SK-N-DZ (cell line): ENCODE data around the gene ABLIM1.

ENCODE experiments used
- DNase-seq: peaks from one replicate; pipeline ENCODE4 v3.0.0-alpha.2; 2015; ENCODE audit warnings: low spot score

The ABLIM1 gene

GRCh38 chr10:114412907-114413797 lies 244.9 kb downstream of the ABLIM1 start:
- no peak for DNase-seq

GRCh38 chr10:114408968-114409444 lies 249.1 kb downstream of the ABLIM1 start:
- no peak for DNase-seq

DNA sequence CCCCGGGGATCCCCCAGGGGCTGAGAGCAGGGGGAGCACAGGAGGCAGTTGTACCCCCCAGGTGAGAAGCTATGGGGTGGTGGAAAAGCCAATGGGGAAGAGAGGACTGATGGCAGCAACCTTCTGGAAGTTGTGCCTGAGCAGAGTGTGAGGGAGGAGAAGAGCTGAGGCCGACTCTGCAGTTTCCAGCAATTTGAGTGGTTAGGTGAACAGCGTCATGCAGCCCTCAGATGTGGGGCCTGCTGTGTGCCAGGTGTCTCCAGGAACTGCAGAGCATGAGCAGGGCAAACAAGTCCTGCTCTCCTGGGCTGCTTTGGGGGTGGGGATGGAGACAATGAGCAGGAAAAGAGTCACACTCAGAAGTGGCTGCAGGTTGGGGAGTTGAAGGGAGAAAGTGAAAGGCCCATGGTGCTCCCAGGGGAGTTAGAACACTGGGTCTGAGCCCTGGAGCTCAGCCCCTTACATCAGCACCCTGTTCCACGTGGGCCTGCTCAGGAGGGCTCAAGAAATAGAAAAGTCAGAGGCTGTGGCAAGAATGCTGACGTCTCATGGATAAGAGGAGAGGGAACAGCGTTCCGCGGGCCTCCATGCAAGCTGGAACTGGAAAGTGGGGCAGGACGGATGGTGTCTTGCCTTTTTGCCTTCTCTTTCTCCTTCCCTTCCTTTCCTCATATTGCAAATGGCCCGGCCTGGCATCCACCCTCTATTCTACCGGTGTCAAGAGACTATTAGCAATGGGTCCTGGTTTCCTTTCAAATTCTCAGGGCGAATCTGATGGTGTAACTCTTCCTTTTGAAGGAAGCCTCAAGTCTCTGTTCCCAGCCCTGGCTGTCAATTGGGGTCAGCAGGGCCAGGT lies 249.7 kb downstream of the ABLIM1 start:
- no peak for DNase-seq

GRCh38 chr10:114406455-114406854 lies 251.6 kb downstream of the ABLIM1 start:
- no peak for DNase-seq

- no peak for DNase-seq
These were observed 253.1 kb downstream of the ABLIM1 start for GRCh38 chr10:114405011-114405350.

DNA sequence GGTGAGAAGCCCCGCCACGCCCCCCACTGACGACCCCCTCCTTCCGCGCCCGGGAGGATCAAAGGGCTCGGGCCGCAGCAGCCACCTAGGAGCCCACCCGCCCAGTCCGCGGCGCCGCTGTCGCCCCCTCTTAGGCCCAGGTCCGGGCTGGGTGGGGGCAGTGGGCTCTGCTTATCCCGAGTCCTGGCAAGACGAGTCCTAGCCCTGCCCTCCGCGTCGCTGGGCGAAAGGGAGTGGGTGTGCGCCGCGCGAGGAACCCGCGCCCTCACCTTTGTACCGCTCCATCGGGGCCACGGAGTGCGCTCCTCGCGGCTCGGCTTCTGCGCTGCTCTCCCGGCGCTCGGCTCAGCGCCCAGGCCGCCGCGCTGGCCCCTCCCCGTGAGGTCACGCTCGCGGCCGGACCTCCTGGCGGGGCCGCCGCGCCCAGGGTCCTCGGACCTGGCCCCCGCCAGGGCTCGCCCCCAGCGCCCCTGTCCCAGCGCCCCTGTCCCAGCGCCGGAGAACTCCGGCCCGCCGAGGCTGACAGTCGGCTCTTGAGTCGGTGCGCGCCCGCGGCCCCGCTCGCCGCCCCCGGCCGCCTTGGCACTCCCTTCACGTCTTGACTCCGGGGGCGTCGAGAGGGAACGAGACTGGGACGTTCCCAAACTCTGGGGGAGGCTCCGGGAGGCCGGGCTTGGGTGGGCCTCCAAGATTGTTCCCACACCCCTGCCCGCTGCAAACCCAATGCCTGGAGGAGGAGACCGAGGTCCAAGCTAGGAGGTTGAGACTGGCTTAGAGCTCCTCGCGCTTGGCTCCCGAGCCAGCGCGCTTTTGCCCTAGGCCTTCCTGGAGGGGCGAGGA lies 253.7 kb downstream of the ABLIM1 start, which contains the start of gene AFAP1L2:
Gene AFAP1L2, minus strand, starts transcription at position 332 of the 840 bp plus-strand sequence. Its CDS starts 47 bp downstream, at position 285.
- no peak for DNase-seq

DNA sequence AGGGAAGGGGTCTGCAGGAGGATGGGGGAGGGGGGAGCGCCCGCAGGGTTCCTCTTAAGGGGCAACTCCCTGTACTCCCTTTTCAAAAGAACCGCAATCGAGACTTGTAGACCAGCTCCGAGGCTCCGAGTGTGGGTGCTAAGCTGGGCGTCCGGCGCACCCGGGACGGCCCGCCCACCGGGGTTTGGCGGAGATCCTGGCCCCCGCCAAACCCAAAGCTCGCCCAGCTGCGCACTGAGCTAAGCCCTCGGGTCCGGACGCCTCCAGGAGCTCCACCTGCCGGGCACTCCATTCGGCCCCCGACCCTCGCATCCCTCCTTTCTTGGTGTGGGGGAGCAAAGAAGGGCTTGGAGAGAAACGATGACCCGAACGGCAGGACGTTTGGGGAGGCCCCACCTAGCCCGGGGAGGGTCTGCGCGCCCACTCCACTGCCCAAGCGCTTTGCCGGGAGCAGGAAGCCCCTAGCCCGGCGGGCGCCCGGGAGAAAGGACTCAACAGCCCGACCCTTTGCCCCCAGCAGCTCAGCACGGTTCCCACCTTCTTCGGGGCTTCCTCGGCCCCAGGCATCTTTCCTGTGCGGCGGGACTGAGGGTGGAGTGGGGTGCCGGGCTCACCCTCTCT lies 254.4 kb downstream of the ABLIM1 start:
- no peak for DNase-seq

DNA sequence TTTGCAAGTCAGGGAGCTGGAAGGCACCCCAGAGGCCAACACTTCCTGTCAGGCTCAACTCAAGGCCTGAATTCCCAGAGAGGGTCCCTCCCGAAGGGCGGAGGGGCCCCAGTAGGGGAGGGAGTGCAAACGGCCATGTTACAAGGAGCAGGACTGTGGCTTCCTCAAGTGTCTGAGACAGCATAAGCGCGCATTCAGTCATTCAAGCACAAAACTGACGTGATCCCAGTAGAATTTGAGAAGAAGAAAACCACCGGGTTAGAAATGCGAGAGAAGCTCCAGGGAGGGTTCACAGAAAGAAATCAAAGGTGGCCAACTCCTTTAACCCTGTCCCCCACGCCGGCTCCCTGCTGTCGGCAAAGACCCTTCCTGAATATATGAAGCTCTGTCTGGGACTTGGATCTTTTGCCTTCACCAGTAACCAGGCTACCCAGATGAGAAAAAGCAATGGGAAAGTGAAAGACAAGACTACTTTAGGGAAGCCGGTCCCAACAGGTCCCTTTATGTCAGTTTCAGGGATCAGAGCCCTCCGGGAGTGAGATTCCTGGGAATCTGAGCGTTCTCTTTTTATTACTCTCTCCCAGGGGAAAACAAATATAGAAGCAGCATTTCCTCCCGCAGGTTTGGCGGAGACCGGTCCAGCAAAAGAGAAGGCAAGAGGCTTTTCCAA lies 255.1 kb downstream of the ABLIM1 start:
- DNase-seq, result no peak

DNA sequence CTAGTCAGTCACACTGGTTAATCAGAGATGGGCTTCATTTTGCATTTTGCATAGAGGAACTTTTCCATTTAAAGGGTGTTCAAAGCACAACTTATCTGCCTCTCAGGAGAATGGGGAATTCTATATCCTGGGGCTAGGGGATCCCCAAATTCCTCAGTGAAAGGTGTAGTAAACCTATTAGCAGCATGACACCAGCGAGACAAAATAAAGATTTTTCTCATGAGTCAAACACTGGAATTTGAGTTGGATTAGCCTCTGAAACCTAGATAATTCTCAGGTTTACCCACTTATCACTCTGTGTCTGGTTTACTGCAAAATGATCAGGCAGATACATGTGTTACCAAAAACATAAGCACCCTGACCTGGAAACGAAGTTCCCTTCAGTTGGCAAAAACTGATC lies 255.8 kb downstream of the ABLIM1 start:
- DNase-seq, result no peak

GRCh38 chr10:114401195-114401791 lies 256.8 kb downstream of the ABLIM1 start:
- DNase-seq, result no peak

DNA sequence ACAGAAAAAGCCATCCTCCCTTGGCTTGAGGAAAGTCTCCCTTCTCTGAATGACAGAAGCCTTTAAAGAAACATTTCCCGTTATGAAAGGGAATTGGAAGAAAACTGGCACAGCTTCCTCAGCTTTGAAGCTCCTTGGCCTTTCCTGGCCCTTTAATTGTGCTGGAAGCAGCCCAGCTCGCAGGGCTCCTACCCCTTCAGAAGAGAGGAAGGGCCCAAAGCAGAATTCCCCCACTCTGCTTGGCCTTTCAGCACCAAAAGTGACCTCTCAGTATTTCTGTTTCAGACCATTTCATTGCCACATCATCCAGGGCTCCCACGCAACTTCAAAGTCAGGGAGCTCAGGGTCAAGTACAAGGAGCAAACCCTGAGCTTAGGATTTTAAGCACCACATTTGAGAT lies 258.0 kb downstream of the ABLIM1 start:
- no peak for DNase-seq

GRCh38 chr10:114399576-114399975 lies 258.5 kb downstream of the ABLIM1 start:
- no peak for DNase-seq

DNA sequence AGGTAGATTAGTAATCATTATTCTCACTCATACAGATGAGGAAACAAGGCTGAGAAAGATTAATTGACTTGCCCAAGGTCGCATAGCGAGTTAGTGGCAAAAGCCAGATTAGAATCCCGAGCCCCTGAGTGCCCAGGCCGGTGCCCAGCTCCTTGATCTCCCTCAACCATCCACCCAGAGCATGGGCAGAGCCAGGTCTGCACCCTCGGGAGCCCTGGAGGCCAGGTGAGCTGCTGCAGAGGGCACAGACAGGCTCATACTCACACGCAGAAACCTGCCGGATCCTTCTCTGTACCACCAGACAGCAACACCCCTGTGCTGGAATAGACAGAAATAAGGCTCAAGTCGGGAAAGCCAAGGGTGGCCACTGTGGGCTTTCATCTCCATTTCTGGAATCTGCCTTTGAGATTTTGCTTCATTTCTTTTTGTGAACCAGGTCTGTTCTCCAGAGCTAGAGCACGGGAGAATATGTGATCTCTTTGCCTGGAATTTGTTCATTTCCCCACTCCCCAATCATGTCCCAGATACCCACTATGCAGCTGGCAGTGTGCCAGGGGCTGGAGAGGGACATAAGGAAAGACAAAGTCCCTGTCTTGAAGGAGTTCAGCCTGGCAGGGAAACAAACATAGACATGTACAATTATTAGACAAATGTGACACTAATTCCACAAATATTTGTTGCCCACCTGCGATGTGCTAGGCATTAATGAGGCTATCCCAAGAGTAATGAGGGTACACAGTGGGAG lies 259.3 kb downstream of the ABLIM1 start:
- DNase-seq, result no peak

- DNase-seq, result no peak
These were observed 260.4 kb downstream of the ABLIM1 start for GRCh38 chr10:114397651-114398145.

- no peak for DNase-seq
These were observed 261.6 kb downstream of the ABLIM1 start for GRCh38 chr10:114396464-114396863.

DNA sequence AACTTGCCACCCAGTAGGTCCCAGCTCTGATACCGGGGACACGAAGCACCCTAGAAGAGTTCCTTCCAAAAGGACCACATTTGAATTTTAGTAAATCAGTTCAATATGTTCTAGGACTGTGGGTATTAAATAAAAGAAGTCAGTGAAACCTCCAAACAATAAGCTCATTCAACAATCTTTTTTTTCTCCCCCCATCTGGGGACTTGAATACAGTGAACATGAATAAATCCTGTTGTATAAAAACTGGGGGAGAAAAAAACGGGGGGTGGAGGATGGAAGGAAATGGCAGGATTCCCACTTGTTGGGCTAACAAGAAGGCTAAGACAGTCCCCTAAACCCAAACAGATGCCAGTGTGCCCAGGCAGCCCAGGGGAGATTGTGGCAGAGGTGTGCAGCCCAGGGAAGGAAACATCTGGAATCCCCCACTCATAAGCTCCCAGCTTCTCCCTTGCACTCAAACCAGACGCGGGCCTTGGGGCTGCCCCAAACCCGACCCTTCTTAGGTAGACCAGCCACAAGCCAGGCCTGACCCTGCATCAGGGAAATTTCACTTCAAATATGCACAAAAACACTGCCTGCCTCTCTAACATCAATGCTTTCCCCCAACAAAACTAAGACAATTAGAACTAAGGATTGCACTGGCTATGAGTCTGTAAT lies 262.6 kb downstream of the ABLIM1 start:
- DNase-seq, result no peak

DNA sequence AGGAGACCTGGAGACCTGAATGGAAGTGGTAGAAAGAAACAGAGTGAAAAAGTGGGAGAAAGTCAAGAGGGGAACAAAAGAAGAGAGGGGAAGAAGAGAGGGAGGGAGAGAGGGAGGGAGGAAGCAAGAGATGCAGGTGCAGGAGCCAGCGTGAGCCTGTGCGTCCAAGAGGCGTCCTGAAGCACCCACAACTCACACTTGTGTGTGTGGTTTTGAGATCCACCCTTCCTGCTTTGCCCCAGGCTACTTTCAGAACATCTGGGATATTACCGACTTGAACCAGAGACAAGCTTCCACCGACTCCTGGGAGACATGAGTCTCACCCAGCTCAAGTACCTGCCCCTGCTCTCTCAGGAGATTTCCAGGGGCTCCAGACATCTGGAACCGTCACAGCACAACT lies 263.5 kb downstream of the ABLIM1 start:
- no peak for DNase-seq

GRCh38 chr10:114393886-114394285 lies 264.2 kb downstream of the ABLIM1 start:
- DNase-seq, result no peak

DNA sequence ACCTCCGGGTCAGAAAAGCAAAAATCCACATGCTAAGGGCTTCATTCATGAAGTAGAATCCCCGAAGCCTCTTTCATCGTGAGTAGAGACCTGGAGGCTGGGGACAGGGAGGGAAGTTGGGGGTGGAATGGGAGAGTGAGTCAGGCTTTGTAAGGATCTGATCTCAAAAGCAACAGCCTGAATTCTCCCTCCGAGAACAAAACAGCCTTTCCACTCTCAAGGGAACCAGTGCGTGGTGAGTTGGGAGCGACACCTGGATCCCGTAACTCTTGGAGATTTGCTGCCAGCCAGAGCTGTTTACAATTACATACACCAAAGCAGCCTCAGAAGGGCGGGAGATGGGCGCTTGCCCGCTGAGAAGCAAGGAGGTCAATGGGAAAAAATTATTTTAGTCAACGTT lies 264.6 kb downstream of the ABLIM1 start:
- no peak for DNase-seq
